Neuronal stem cell (in vitro differentiated cells): Measurements from ENCODE around the gene SHQ1.
A peak's percentile ranks its signal among the peaks of the same experiment; 100 is the strongest.

Experiments used
- DNase-seq: peaks from one replicate; pipeline ENCODE4 v3.0.0-alpha.2; 2013; ENCODE audit warnings: low spot score
- H2AFZ ChIP-seq: one replicate; pipeline ENCODE4 v1.6.1; 2013; ENCODE audit warnings: mild to moderate bottlenecking, low read length, inconsistent platforms
- H2AK5ac ChIP-seq: 2 replicates; pipeline ENCODE4 v1.6.1; 2013; ENCODE audit warnings: low read depth, mild to moderate bottlenecking, inconsistent platforms, low read length, moderate library complexity, mixed read lengths
- H2BK120ac ChIP-seq: 2 replicates; pipeline ENCODE4 v1.6.1; 2013; ENCODE audit warnings: low read depth, mild to moderate bottlenecking, inconsistent platforms, low read length, moderate library complexity, mixed read lengths
- H2BK12ac ChIP-seq: one replicate; pipeline ENCODE4 v1.6.1; 2013; ENCODE audit warnings: low read length, inconsistent platforms
- H2BK15ac ChIP-seq: 2 replicates; pipeline ENCODE4 v1.6.1; 2013; ENCODE audit warnings: mild to moderate bottlenecking, low read length, inconsistent platforms, mixed read lengths
- H2BK5ac ChIP-seq: one replicate; pipeline ENCODE4 v1.6.1; 2013; ENCODE audit warnings: inconsistent platforms, mild to moderate bottlenecking, low read length, moderate library complexity
- H3K14ac ChIP-seq: one replicate; pipeline ENCODE4 v1.6.1; 2013; ENCODE audit warnings: low read length, inconsistent platforms
- H3K18ac ChIP-seq: 2 replicates; pipeline ENCODE4 v1.6.1; 2013; ENCODE audit warnings: low read length, inconsistent platforms
- H3K23ac ChIP-seq: 2 replicates; pipeline ENCODE4 v1.6.1; 2013; ENCODE audit warnings: low read depth, mild to moderate bottlenecking, mixed read lengths, low read length, inconsistent platforms; ENCODE audit not compliant: poor library complexity
- H3K27ac ChIP-seq: replicated peaks from 3 replicates; pipeline ENCODE4 v1.5.1; 2013; ENCODE audit warnings: low read length, inconsistent platforms
- H3K27me3 ChIP-seq, 3 experiments: 2 replicates each; pipeline ENCODE4 v1.6.1; 2013; ENCODE audit warnings: low read length in 3 of 3, mild to moderate bottlenecking in 2 of 3, inconsistent platforms in 1 of 3, low read depth in 1 of 3, mixed read lengths in 1 of 3, moderate library complexity in 1 of 3; ENCODE audit not compliant: control insufficient read depth in 3 of 3, insufficient read depth in 3 of 3
- H3K36me3 ChIP-seq, 2 donors: replicated peaks in 1 of 2; 2 replicates each; pipeline ENCODE4 v1.6.1; 2013; ENCODE audit warnings: low read length in 2 of 2; ENCODE audit not compliant: control insufficient read depth in 2 of 2, insufficient read depth in 2 of 2
- H3K4ac ChIP-seq: 2 replicates; pipeline ENCODE4 v1.6.1; 2013; ENCODE audit warnings: inconsistent platforms, mild to moderate bottlenecking, low read length, moderate library complexity
- H3K4me1 ChIP-seq, 2 donors: 1 replicate in 1 of 2; 2 replicates in 1 of 2; pipeline ENCODE4 v1.6.1; 2013; ENCODE audit warnings: low read length in 2 of 2, low read depth in 1 of 2; ENCODE audit not compliant: control insufficient read depth in 2 of 2, insufficient read depth in 1 of 2
- H3K4me2 ChIP-seq: one replicate; pipeline ENCODE4 v1.6.1; 2013; ENCODE audit warnings: mild to moderate bottlenecking, low read length, inconsistent platforms; ENCODE audit not compliant: insufficient read depth, poor library complexity, severe bottlenecking
- H3K4me3 ChIP-seq, 2 donors: 2 replicates each; pipeline ENCODE4 v1.5.1; 2013; ENCODE audit warnings: low read length in 2 of 2, mild to moderate bottlenecking in 2 of 2, inconsistent platforms in 1 of 2, moderate library complexity in 1 of 2
- H3K79me1 ChIP-seq: one replicate; pipeline ENCODE4 v1.6.1; 2013; ENCODE audit warnings: low read depth, mild to moderate bottlenecking, inconsistent platforms, low read length, moderate library complexity
- H3K9ac ChIP-seq: one replicate; pipeline ENCODE4 v1.6.1; 2013; ENCODE audit warnings: mild to moderate bottlenecking, low read depth, low read length, inconsistent platforms; ENCODE audit not compliant: poor library complexity
- H3K9me3 ChIP-seq, 2 donors: replicated peaks in 1 of 2; 2 replicates each; pipeline versions ENCODE3 to v1.6.1; 2013; ENCODE audit warnings: low read length in 2 of 2, mild to moderate bottlenecking in 2 of 2, inconsistent platforms in 1 of 2, low read depth in 1 of 2, mixed read lengths in 1 of 2, moderate library complexity in 1 of 2; ENCODE audit not compliant: control insufficient read depth in 2 of 2, insufficient read depth in 1 of 2
- H4K8ac ChIP-seq: one replicate; pipeline ENCODE4 v1.6.1; 2013; ENCODE audit warnings: low read depth, mild to moderate bottlenecking, inconsistent platforms, low read length, moderate library complexity
- H4K91ac ChIP-seq: one replicate; pipeline ENCODE4 v1.6.1; 2013; ENCODE audit warnings: low read length, low read depth, mild to moderate bottlenecking, inconsistent platforms; ENCODE audit not compliant: poor library complexity
- WGBS, 2 donors: extraction: QIAGEN DNeasy Blood & Tissue Kit; methylation state at CpG; one replicate each; pipeline ENCODE4 v1.1.7; 2013; ENCODE audit warnings: missing lambda C conversion rate in 2 of 2, mixed read lengths in 1 of 2; ENCODE audit not compliant: insufficient read length in 2 of 2, insufficient replicate concordance in 1 of 2; ENCODE audit errors: extremely low coverage in 2 of 2; 5-methylcytosine and 5-hydroxymethylcytosine counted together

Gene SHQ1

DNA sequence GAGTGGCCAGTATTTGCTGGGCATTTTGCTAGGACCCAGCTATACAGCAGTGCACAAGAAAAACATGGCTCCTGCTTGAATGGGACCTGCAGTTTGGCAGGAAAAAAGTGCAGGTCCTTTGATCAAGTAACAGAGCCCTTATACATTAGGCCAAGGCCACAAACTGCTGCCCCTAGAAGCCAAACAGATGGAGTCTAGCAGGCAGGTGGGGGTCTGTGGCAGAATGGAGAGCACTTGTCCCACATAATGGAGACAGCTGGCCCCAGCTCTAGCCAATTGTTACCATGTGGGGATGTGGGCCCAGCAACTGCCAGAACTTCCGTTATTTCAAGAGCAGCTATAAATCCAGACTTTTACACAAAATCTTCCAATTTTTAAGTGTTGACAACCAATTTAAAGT, 79.3 kb downstream of the SHQ1 start:
- Histone ChIP-seq H3K9ac (no peak overlapping the region), H2BK5ac (no peak overlapping the region), H2BK15ac (no peak overlapping the region), H2BK12ac (no peak overlapping the region), H3K79me1 (no peaks in the 10 kb centered on the region), H3K9me3 (no peaks in the 10 kb centered on the region), H2AK5ac (no peak overlapping the region), H3K27ac (no peak overlapping the region), H3K4me1 (peaks cover 13 to 19% of the 10 kb centered on the region in 2 donors), H3K23ac (no peak overlapping the region), H3K4me2 (no peak overlapping the region), H4K91ac (no peak overlapping the region), H3K4me3 (no peak overlapping the region), H3K14ac (no peak overlapping the region), H3K27me3 (no peaks in the 10 kb centered on the region), H3K18ac (no peak overlapping the region), H4K8ac (no peak overlapping the region), H2BK120ac (no peak overlapping the region), H3K4ac (no peak overlapping the region), H3K36me3 (no peaks in the 10 kb centered on the region), H2AFZ (no peak overlapping the region)
- no CpG with 5 or more reads among the region's 1 CpG for WGBS, 2 donors
- no peak for DNase-seq

DNA sequence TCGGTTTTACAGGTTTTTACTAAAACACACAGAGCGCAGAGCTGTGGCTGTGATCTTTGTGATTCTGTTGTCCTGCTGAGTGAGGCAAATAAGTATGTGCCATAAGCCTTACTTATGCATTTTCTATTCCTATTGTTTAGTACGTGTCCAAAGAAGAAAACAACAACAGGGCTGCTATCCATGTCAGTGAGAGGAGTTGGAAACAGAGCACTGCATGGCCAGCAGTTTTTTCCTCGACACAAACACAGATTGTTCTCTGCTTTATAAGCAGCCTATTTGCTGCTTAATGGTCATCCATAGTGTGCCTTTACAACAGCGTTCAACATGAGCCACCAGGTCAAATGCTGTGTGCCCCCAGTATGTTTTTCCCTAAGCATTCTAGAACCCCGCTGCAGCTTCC, 79.8 kb downstream of the SHQ1 start:
- no peak overlapping the region for H2AK5ac ChIP-seq
- no peak overlapping the region for H2BK15ac ChIP-seq
- peaks cover 13 to 19% of the 10 kb centered on the region in 2 donors for H3K4me1 ChIP-seq
- H4K91ac ChIP-seq = no peak overlapping the region
- no peaks in the 10 kb centered on the region for H3K79me1 ChIP-seq
- H3K9me3 ChIP-seq = no peaks in the 10 kb centered on the region
- no peak overlapping the region for H3K4me2 ChIP-seq
- H2BK5ac ChIP-seq = no peak overlapping the region
- DNase-seq = no peak
- H3K14ac ChIP-seq = no peak overlapping the region
- no peak overlapping the region for H4K8ac ChIP-seq
- no peak overlapping the region for H2BK120ac ChIP-seq
- H2AFZ ChIP-seq = peak overlapping the region; percentile 37
- WGBS, 2 donors = no CpG with 5 or more reads among the region's 6 CpGs
- H3K36me3 ChIP-seq = no peaks in the 10 kb centered on the region
- H3K4me3 ChIP-seq = no peak overlapping the region
- H3K4ac ChIP-seq = no peak overlapping the region
- no peak overlapping the region for H3K27ac ChIP-seq
- no peak overlapping the region for H3K9ac ChIP-seq
- no peak overlapping the region for H2BK12ac ChIP-seq
- no peak overlapping the region for H3K18ac ChIP-seq
- H3K27me3 ChIP-seq = no peaks in the 10 kb centered on the region
- no peak overlapping the region for H3K23ac ChIP-seq

DNA sequence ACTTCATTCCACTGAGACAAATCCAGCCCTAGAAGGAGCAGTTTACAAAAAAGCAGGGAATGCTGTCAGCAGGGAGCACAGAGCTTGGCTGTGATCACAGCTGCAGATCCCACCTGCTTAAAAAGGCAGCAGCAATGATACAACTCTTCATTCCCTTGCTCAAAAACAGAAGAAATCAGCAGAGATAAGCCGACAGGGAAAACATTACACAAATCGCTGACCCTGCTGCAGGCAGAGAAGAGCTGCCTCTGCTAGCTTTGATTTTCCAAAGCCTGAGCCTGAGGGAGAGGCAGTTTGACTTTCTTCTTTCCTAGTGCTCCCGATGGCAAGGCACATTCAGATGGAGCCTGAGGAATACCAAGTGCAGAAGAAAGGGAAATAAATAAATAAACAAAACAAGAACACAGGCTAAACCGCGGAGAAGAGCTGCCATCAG, 80.2 kb downstream of the SHQ1 start:
- no peak overlapping the region for H3K27ac ChIP-seq
- no peaks in the 10 kb centered on the region for H3K79me1 ChIP-seq
- H3K23ac ChIP-seq = no peak overlapping the region
- H2BK120ac ChIP-seq = no peak overlapping the region
- no peak overlapping the region for H3K4me3 ChIP-seq
- peak; percentile 9 for DNase-seq
- no peak overlapping the region for H3K4me2 ChIP-seq
- H3K18ac ChIP-seq = no peak overlapping the region
- no peak overlapping the region for H2BK12ac ChIP-seq
- no peak overlapping the region for H4K91ac ChIP-seq
- no peaks in the 10 kb centered on the region for H3K36me3 ChIP-seq
- H2AK5ac ChIP-seq = no peak overlapping the region
- no peak overlapping the region for H3K9ac ChIP-seq
- no peak overlapping the region for H3K4ac ChIP-seq
- no peak overlapping the region for H2BK5ac ChIP-seq
- no peak overlapping the region for H4K8ac ChIP-seq
- no peak overlapping the region for H2BK15ac ChIP-seq
- H3K4me1 ChIP-seq = peaks cover 13 to 19% of the 10 kb centered on the region in 2 donors
- H3K9me3 ChIP-seq = no peaks in the 10 kb centered on the region
- no CpG with 5 or more reads among the region's 5 CpGs for WGBS, 2 donors
- H3K14ac ChIP-seq = no peak overlapping the region
- H2AFZ ChIP-seq = peak overlapping the region; percentile 37
- no peaks in the 10 kb centered on the region for H3K27me3 ChIP-seq

DNA sequence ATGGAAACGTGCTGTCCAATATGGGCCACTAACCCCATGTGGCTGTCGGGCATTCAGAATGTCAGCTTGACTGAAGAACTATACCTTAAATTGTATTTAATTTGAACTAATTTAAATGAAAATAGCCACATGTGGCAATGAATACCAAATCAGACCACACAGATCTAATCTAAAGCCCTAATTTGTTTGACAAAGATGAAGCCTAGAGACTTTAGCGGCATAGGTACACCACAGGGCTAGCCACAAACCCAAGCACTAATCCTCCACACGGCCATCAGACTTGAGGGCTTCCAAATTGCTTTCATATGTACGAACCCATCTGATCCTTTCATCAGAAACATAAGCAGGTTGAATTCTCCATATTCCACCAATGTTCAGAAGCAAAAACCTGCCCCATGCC, 81.4 kb downstream of the SHQ1 start:
- Histone ChIP-seq H4K91ac (no peak overlapping the region), H3K9ac (no peak overlapping the region), H4K8ac (no peak overlapping the region), H2BK120ac (no peak overlapping the region), H3K27ac (no peak overlapping the region), H3K36me3 (no peaks in the 10 kb centered on the region), H2AK5ac (no peak overlapping the region), H2AFZ (no peak overlapping the region), H3K4me2 (no peak overlapping the region), H3K79me1 (no peaks in the 10 kb centered on the region), H3K23ac (no peak overlapping the region), H2BK5ac (no peak overlapping the region), H2BK15ac (no peak overlapping the region), H3K27me3 (no peaks in the 10 kb centered on the region), H2BK12ac (no peak overlapping the region), H3K4ac (no peak overlapping the region), H3K4me1 (peaks cover 13 to 19% of the 10 kb centered on the region in 2 donors), H3K14ac (no peak overlapping the region), H3K4me3 (no peak overlapping the region), H3K18ac (no peak overlapping the region), H3K9me3 (no peaks in the 10 kb centered on the region)
- no peak for DNase-seq
- WGBS, 2 donors = no CpG with 5 or more reads among the region's 5 CpGs
